ENCODE measurements around the gene TNFRSF11A.
A peak's percentile ranks its signal among the peaks of the same experiment; 100 is the strongest.

TNFRSF11A gene

DNA sequence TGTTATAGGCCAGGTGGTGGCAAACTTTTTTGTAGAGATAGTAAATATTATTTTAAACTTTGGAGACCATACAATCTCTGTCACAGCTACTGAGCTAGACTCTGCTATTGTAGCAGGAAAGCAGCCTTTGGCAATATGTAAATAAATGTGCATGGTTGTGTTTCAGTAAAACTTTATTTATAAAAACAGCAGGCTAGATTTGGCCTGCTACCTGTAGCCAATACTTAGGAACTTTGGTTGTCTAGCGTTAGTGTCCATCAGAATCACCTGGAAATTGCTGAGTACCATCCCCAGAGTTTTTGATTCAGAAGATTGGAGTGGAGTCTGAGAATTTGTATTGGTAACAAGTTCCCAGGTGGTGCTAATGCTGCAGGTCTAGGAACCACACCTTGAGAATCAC lies 23.8 kb upstream of the TNFRSF11A start:
- Histone ChIP-seq H3K9ac (ENCODE audit: low read depth, low read length) (no peak overlapping the region), H3K9me3 (ENCODE audit: control insufficient read depth, insufficient read depth, low read length) (no peaks in the 10 kb centered on the region), H3K4me1 (ENCODE audit: insufficient read depth, low read length) (no peaks in the 10 kb centered on the region), H3K36me3 (ENCODE audit: insufficient read depth, low read length) (no peaks in the 10 kb centered on the region; the same call in 1 of the 2 replicates)

DNA sequence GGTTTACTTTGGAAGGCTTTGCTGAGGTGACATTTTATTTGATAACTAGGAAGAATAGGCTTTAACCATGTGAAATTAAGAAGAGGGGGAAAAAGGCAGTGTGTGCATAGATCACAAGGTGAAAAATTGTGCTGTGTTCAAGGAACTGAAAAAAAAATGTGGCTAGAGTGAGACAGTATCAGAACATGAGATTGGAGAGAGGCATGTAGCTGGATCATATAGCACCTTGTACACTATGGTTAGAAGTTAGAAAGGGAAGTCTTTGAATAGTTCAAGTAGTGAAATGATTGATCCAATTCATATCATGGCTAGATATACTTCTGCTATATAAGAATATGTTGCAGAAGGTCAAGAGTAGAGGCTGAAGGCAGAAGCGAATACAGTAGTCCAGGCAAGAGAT lies 12.3 kb upstream of the TNFRSF11A start:
- Histone ChIP-seq H3K36me3 (ENCODE audit: insufficient read depth, low read length) (peaks cover 2% of the 10 kb centered on the region; the same call in 1 of the 2 replicates), H3K9me3 (ENCODE audit: control insufficient read depth, insufficient read depth, low read length) (no peaks in the 10 kb centered on the region), H3K9ac (ENCODE audit: low read depth, low read length) (no peak overlapping the region), H3K4me1 (ENCODE audit: insufficient read depth, low read length) (no peaks in the 10 kb centered on the region)

DNA sequence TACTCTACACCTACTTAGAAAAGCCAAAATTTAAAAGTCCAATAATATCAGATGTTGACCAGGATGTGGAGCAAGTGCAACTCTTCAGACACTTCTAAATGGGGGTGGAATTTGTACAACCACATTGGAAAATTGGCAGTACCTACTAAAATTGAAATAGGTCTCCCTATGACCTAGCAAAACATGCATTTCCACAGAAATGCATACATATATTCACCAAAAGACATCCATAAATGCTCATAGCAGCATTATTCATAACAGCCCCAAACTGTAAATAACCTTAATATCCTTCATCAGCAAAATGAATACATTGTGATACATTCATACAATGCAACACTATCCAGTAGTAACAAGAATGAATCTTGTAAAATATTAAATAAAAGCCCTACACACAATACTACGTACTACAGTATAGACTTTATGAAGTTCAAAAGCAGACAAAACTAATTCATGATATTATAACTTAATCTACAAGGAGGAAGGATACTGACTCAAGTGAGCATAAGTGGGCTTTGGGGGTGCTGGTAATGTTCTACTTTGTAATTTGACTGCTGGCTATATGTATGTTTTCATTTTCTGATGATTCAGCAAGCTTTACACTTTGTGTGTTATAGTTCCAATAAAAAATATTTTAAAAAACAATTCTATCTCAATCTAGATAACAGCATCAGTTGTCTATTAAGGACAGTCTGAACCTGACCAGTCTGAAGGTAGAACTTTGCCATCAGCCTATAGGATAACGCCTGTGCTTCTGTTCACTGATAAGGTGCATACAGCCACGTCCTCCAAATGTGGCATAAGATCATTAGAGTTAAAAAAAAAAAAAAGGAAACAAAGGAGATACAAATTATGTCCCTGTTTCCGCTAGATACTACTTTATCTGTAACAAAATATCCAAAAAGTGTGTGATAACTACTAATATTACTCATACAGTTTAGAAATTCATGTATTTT lies 6.6 kb upstream of the TNFRSF11A start:
- Histone ChIP-seq H3K4me1 (ENCODE audit: insufficient read depth, low read length) (no peaks in the 10 kb centered on the region; the same call in none of the 2 replicates), H3K36me3 (ENCODE audit: insufficient read depth, low read length) (no peaks in the 10 kb centered on the region), H3K9me3 (ENCODE audit: control insufficient read depth, insufficient read depth, low read length) (no peaks in the 10 kb centered on the region), H3K9ac (ENCODE audit: low read depth, low read length) (no peak overlapping the region)

DNA sequence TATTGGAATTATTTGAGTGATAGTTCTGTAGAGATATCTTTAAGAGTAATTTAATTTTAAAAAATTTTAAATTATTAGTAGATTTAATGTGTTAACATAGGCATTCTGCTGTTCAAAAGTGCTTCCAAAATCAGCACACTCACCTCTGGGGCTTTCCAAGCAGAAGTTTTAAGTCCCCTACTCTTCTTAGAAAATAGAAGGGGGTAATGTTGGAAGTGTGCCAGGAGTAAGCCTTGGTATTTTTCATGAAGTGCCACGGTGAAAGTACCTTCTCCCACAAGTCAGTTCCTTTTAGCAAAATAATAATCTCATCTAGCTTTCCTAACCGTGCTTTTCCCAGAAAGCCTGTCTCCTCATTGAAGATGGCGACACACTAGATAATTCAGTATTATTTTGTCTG lies 3.9 kb upstream of the TNFRSF11A start:
- H3K4me1 ChIP-seq (ENCODE audit: insufficient read depth, low read length), result peaks cover 8% of the 10 kb centered on the region
- no peaks in the 10 kb centered on the region for H3K9me3 ChIP-seq (ENCODE audit: control insufficient read depth, insufficient read depth, low read length)
- H3K36me3 ChIP-seq (ENCODE audit: insufficient read depth, low read length), result no peaks in the 10 kb centered on the region
- no peak overlapping the region for H3K9ac ChIP-seq (ENCODE audit: low read depth, low read length)

DNA sequence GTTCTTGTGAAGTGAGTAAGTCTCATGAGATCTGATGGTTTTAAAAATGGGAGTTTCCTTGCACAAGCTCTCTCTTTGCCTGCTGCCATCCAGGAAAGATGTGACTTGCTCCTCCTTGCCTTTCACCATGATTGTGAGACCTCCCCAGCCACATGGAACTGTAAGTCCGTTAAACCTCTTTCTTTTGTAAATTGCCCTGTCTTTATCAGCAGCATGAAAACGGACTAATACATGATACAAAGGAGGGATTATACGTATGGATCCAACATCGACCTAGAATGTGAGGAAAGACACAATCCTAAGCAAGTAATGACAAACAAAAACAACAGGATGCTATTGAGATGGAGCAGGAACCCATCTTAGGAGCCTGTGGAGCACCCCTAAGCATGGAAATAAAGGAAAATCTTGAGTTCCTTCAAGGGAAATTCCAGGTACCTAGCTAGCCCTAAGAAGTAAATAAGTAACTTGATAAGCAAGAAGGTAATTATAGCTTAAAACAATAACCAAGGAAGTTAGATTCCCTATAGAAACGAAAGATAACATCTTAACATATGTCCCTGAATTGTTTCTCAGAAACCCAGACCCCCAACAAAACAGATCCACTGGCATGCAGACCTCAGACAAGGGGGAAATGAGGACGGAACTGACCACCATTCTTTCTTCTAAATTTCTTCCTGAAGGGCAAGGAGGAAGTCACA lies 1.5 kb upstream of the TNFRSF11A start:
- peaks cover 8% of the 10 kb centered on the region for H3K4me1 ChIP-seq (ENCODE audit: insufficient read depth, low read length)
- H3K9me3 ChIP-seq (ENCODE audit: control insufficient read depth, insufficient read depth, low read length), result no peaks in the 10 kb centered on the region
- no peaks in the 10 kb centered on the region for H3K36me3 ChIP-seq (ENCODE audit: insufficient read depth, low read length)
- 0 out of 2 replicates have a peak overlapping the region, but pooled peaks have one; percentile 72 for H3K9ac ChIP-seq (ENCODE audit: low read depth, low read length)

DNA sequence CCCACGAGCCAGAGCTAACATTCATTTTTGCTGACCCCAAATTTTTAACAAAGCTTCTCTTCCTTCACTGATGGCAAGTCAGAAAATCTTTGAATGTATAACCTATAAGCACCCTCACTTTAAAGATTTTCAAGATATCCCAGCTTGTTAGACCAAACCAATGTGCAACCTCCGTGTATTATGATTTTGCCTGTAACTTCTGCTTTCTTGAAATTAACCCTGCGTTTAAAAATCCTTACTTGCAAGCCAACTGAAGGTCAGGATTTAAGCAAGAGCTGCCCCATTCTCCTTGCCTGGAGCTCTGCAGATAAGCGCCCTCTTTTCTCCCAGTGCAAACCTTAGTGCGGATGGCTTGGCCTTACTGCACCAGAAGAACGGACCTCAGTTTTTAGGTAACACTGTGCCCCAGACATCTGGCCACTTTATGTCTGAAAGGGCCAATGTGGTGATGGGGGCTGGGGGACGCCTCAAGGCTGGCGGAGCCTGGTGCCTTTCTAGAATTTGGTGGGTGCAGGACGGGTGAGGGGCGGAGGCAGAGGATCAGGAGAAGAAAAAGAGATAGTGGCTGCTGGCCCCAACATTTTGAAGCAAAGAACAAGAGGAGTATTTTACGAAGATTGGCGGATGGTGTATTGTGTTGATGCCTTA lies 805 bp upstream of the TNFRSF11A start:
- H3K4me1 ChIP-seq (ENCODE audit: insufficient read depth, low read length), result peaks cover 10% of the 10 kb centered on the region

DNA sequence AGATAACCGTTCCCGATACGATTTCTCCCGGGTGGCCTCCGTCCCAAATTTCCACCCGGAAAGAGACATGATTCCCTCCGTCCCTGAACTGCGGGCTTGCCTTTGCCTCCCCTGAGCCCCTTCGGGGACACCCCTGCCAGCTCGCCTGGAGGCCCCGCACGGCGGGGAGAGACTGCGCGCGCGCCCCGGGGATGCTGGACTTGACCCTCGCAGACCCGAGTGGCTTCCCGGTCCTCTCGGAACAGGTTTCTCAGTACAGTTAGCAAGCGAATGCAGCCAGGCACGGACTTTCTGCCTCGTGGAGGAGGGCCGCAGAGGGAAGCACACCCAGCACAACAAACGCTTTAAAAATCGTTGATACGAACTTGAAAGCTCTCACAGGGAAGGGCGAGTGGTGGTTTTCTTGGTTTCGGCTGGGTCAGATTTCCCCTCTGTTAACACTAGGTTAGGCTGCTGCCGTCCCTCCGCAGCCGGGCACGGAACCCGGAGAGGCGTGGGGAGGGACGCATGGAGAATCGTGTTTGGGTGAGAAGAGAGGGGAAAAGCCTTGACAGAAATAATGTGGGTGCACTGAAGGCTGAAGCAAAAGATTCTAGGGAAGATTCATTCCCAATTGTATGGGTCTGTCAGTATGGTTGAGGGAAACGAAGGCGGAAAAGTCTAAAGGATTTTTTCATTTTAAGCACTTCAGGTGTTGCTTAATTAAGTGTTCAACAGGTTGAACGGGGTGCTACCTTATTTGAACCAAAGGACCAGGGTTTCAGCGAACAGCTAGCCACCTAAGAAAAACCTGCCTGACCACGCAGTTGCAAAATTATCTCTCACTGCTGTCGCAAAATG lies 916 bp downstream of the TNFRSF11A start:
- no peaks in the 10 kb centered on the region for H3K36me3 ChIP-seq (ENCODE audit: insufficient read depth, low read length)
- H3K9ac ChIP-seq (ENCODE audit: low read depth, low read length), result peak overlapping the region; percentile 86
- H3K4me1 ChIP-seq (ENCODE audit: insufficient read depth, low read length), result peaks cover 18% of the 10 kb centered on the region
- no peaks in the 10 kb centered on the region for H3K9me3 ChIP-seq (ENCODE audit: control insufficient read depth, insufficient read depth, low read length)

More for the DNA sequence above, 805 bp upstream of the TNFRSF11A start:
- Histone ChIP-seq H3K9ac (ENCODE audit: low read depth, low read length) (peak overlapping the region; percentile 72; the same call in 1 of the 2 replicates), H3K36me3 (ENCODE audit: insufficient read depth, low read length) (no peaks in the 10 kb centered on the region), H3K9me3 (ENCODE audit: control insufficient read depth, insufficient read depth, low read length) (no peaks in the 10 kb centered on the region)

DNA sequence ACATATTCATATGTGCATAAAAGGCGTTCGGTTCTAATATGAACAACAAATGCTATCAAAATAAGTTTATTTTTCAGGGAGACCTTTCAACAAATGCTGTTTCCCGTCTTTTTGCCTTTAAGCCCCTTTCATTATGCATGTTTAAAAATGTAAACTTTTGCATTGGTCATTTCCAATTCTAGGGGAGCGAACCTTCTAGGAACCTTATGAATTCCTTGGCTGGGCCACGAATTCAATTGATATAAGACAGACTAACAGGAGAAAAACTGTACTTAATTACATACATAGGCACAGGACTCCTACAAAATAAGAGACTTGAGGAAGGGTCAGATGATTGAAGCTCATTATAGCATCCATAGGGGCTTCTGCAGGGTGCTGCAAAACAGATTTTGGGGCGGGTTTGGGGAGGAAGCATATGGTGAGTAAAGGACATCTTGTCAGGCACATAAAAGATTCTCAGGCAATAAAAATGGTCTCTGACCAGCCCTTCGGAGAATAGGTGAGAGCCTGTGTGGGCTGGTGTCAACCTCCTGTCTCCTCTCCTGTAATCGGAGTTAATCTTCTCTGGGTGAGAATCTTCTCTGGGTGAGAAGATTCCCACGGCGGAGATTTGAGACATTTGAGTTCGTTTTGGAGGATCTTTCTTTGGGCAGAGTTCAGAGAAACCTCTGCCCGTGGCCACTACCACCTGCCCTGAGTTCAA lies 1.7 kb downstream of the TNFRSF11A start:
- H3K9ac ChIP-seq (ENCODE audit: low read depth, low read length), result peak overlapping the region; percentile 86; the same call in 1 of the 2 replicates
- peaks cover 18% of the 10 kb centered on the region for H3K4me1 ChIP-seq (ENCODE audit: insufficient read depth, low read length)
- no peaks in the 10 kb centered on the region for H3K9me3 ChIP-seq (ENCODE audit: control insufficient read depth, insufficient read depth, low read length)
- H3K36me3 ChIP-seq (ENCODE audit: insufficient read depth, low read length), result no peaks in the 10 kb centered on the region

DNA sequence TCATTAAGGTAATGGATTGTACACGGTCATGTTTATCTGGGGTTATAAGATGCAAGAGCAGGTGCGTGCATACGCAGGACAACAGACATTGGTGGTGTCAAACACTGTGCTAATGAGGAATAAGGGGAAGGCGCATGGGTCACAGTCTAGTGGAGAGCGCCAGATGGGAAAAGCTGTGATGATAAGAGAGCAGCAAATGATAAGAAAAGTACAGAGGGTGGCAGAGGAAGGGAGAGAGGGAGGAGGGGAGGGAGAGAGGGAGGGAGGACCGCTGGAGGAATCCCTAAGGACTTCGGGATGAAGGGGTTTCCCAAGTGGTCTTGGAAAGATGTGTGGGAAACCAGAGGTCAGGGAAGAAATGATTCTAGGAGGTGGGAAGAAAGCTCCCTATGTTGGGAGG lies 2.9 kb downstream of the TNFRSF11A start:
- Histone ChIP-seq H3K9ac (ENCODE audit: low read depth, low read length) (no peak overlapping the region), H3K9me3 (ENCODE audit: control insufficient read depth, insufficient read depth, low read length) (no peaks in the 10 kb centered on the region), H3K36me3 (ENCODE audit: insufficient read depth, low read length) (no peaks in the 10 kb centered on the region), H3K4me1 (ENCODE audit: insufficient read depth, low read length) (peaks cover 18% of the 10 kb centered on the region)

DNA sequence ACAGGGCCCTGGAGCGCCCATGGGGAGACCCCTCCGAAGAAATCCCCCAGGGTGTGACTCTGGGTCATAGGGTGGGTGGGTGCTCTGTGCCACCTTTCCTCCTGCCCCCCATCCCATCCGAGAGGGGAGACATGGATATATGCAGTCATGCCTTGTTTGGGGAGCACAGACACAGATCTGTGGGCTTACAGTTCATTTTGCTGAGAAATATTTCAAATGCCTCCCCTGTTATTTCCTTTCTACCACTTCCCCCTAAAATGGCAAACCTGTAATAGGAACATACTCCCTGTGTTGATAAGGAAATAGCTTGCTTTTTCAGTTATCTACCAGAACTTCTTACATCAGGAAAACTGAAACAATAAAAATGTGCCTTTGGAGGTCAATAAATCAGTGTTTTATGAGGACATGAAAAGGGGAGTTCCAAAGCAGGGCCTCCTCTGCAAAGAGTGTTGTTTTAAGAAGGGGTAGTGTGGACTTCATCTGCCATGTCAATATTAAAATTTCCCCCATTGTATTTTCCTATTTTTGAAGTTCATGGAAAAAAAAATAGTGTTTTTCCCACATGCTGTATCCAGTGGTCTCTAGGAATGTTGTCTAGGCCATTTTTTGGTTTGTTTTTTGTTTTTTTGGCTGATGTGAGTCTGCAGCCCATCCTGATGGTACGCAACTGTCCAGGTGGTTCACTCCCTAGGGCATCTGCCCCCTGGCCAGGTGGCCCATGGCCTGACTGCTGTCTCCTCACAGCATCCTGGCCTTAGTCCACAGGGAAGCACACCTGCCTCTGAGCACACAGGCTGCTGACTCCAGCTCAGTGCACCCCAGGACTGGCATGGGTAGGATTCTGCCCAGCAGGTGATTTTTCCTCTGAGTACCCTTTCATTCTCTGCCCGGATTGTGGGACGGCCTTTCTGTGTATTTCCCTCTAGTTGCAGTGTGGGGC lies 3.7 kb downstream of the TNFRSF11A start:
- Histone ChIP-seq H3K9ac (ENCODE audit: low read depth, low read length) (no peak overlapping the region), H3K36me3 (ENCODE audit: insufficient read depth, low read length) (no peaks in the 10 kb centered on the region), H3K9me3 (ENCODE audit: control insufficient read depth, insufficient read depth, low read length) (no peaks in the 10 kb centered on the region), H3K4me1 (ENCODE audit: insufficient read depth, low read length) (peaks cover 16% of the 10 kb centered on the region)

DNA sequence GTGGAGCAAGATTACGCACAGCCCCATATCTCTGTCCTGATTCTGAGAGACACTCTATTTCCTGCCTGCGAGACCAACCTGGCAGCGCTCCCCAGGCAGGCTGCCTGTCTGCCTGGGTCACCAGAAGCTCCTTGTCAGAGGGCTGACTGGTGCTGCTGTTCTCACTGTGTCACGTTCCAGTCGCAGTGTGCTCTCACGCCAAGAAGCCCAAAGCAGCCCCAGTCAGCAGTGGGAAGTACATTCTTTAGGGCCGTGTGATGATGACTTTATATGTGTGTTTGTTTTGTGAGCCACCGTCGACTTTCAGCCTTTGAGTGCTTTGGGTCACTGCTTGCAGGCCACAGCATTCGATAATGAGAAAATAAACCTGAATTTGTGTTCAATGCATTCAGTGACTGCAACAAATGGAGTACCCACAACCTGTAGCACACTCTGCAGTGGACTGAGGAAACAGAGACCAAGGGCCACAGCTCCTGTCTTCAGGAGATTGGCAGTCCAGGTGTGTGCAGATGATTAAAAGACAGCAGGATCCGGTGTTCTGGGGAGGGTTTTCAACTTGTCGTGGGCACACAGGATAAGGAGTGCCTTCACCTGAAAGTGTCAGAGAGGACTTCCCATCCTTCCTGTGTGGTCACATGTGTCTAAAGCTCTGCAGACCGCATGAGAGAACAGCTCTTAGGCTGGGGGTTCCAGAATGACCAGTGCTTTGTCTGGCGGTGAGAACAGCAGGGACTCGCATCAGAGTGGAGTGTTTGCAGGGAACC lies 4.8 kb downstream of the TNFRSF11A start:
- Histone ChIP-seq H3K36me3 (ENCODE audit: insufficient read depth, low read length) (no peaks in the 10 kb centered on the region), H3K4me1 (ENCODE audit: insufficient read depth, low read length) (peaks cover 10% of the 10 kb centered on the region), H3K9me3 (ENCODE audit: control insufficient read depth, insufficient read depth, low read length) (no peaks in the 10 kb centered on the region), H3K9ac (ENCODE audit: low read depth, low read length) (no peak overlapping the region)

DNA sequence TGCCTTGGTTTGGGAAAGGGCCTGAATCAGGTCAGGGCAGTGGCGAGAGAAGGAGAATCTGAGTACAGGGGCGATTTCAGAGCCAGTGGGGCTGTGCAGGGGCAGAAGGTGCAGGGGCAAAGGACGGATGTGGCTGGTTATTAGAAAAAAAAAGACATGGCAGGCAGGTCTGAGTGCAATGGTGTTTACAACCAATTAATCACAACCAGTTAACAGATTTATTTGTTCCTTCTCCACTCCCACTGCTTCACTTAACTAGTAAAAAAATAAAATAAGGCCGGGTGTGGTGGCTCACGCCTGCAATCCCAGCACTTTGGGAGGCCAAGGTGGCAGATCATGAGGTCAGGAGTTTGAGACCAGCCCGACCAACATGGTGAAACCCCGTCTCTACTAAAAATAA lies 5.5 kb downstream of the TNFRSF11A start:
- no peak overlapping the region for H3K9ac ChIP-seq (ENCODE audit: low read depth, low read length)

More for the DNA sequence above, 5.5 kb downstream of the TNFRSF11A start:
- Histone ChIP-seq H3K9me3 (ENCODE audit: control insufficient read depth, insufficient read depth, low read length) (no peaks in the 10 kb centered on the region), H3K36me3 (ENCODE audit: insufficient read depth, low read length) (no peaks in the 10 kb centered on the region), H3K4me1 (ENCODE audit: insufficient read depth, low read length) (peaks cover 10% of the 10 kb centered on the region)
